ENCODE results near the gene CTBP2.

DNA sequence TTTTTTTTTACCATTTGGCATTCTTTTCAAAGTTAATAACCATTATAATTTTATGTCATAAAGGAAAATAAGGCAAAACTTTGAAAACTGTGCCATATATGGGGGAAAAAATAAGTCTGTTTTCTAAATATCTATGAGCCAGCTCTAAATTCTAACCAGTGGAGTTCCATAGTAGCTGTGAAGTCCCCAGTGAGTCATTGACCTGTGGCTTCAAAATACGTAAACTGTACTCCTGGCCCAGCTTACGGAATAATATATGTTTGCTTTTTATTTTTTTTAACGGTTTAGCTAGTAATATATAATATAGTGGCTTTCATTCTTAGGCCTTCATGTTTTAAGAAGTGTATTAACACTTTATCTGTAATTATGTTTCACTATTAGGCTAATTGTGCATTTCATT lies 197.9 kb downstream of the CTBP2 start:
- no peak for TF ChIP-seq IRF2 (CRISPR knock-in tag; IDR thresholded peaks at IDR 0.05)
- no peak for TF ChIP-seq ARNTL (CRISPR knock-in tag; IDR thresholded peaks at IDR 0.05)
- TF ChIP-seq TEAD2 (CRISPR knock-in tag; IDR thresholded peaks at IDR 0.05): no peak
- TF ChIP-seq SRSF1 (optimal IDR thresholded peaks at IDR 0.05; ENCODE audit: low read depth, low read length): no peak

All from HepG2 (cell line).